HCT116 (cell line): ENCODE measurements around the gene TBCD. TPM values are rescaled to one million over a fixed set of nuclear protein-coding genes. Genes with fewer than 3 reads are reported as not detected.

Source experiments
- ATAC-seq: fragments of 200-7000 bp; cut with Tn5 transposase; 2 replicates; pipeline ENCODE4 v1.9.1; 2020; ENCODE audit warnings: mild to moderate bottlenecking, moderate library complexity
- BruUV-seq: library from RNA; stranded (reverse); fragments of 400-500 nt; replicated peaks from 2 replicates; lab custom pipeline; 2021; lab: Mats Ljungman, UMichigan
- CTCF ChIA-PET: fragments of 300-600 bp; sonication (Branson Sonifier 250); formaldehyde crosslinking; loops from one replicate; lab custom pipeline; 2021; ENCODE audit warnings: antibody characterized with exemption; lab: Charles Lee
- POLR2A ChIA-PET: fragments of 300-600, 350-600 bp; sonication (Branson Sonifier 250); formaldehyde crosslinking; loops from one replicate; lab custom pipeline; 2021; ENCODE audit warnings: antibody characterized with exemption; lab: Charles Lee
- RAD21 ChIA-PET, 2 experiments: fragments of 300-600 bp; sonication (Branson Sonifier 250); formaldehyde crosslinking; loops; one replicate each; lab custom pipeline; 2023; ENCODE audit warnings: low total read pairs in 2 of 2; ENCODE audit not compliant: uncharacterized antibody in 2 of 2, unreplicated experiment in 2 of 2, low non-redundant PET in 1 of 2; lab: Charles Lee
- DNase-seq: peaks from one replicate; pipeline ENCODE4 v3.0.0-alpha.2; 2010; ENCODE audit warnings: low read depth, low spot score
- H2AFZ ChIP-seq: fragments of 200-600 bp; shearing (Covaris generic), sonication (generic); 2 replicates; pipeline ENCODE4 v1.6.1; 2017; ENCODE audit warnings: low read depth, mixed run types, mixed read lengths, antibody characterized with exemption, low read length; ENCODE audit not compliant: poor library complexity, severe bottlenecking
- H3K27ac ChIP-seq: 2 replicates; pipeline ENCODE4 v1.5.1; 2012; ENCODE audit warnings: low read depth, low read length
- H3K27me3 ChIP-seq: fragments of 200-600 bp; sonication (generic); 2 replicates; pipeline ENCODE4 v1.6.1; 2016; ENCODE audit warnings: mixed run types, low read length, mixed read lengths; ENCODE audit not compliant: insufficient read depth
- H3K36me3 ChIP-seq, 2 experiments: fragments of 200-500 bp in 1 of 2; fragments of 200-600 bp in 1 of 2; sonication (Bioruptor generic) in 1 of 2; sonication (generic) in 1 of 2; 2 replicates each; pipeline versions ENCODE4 v1.5.1 to v1.6.1; 2014 to 2016; ENCODE audit warnings: low read length in 2 of 2, inconsistent platforms in 1 of 2, mixed read lengths in 1 of 2, mixed run types in 1 of 2; ENCODE audit not compliant: insufficient read depth in 2 of 2, control insufficient read depth in 1 of 2
- H3K4me1 ChIP-seq, 2 experiments: fragments of 200-600 bp in 1 of 2; sonication (generic) in 1 of 2; 2 replicates each; pipeline versions ENCODE4 v1.5.1 to v1.6.1; 2012 to 2017; ENCODE audit warnings: low read length in 2 of 2, inconsistent platforms in 1 of 2, mild to moderate bottlenecking in 1 of 2, mixed read lengths in 1 of 2, mixed run types in 1 of 2, moderate library complexity in 1 of 2; ENCODE audit not compliant: insufficient read depth in 2 of 2, control insufficient read depth in 1 of 2
- H3K4me2 ChIP-seq: fragments of 200-600 bp; sonication (generic); 2 replicates; pipeline ENCODE4 v1.6.1; 2017; ENCODE audit warnings: mixed run types, low read length, mixed read lengths
- H3K4me3 ChIP-seq, 2 experiments: fragments of 200-600 bp in 1 of 2; sonication (generic) in 1 of 2; replicated peaks in 1 of 2; 2 replicates each; pipeline ENCODE4 v1.5.1; 2011 to 2016; ENCODE audit warnings: low read length in 2 of 2, control low read depth in 1 of 2, low read depth in 1 of 2, mild to moderate bottlenecking in 1 of 2, mixed read lengths in 1 of 2, mixed run types in 1 of 2
- H3K79me2 ChIP-seq: fragments of 200-600 bp; sonication (generic); 2 replicates; pipeline ENCODE4 v1.6.1; 2017; ENCODE audit warnings: mild to moderate bottlenecking, mixed run types, low read length, moderate library complexity, mixed read lengths; ENCODE audit not compliant: insufficient read depth
- H3K9ac ChIP-seq: fragments of 200-600 bp; sonication (generic); 2 replicates; pipeline ENCODE4 v1.6.1; 2016; ENCODE audit warnings: low read length, mixed read lengths
- H3K9me2 ChIP-seq: fragments of 200-600 bp; sonication (generic), shearing (Covaris generic); 2 replicates; pipeline ENCODE4 v1.6.1; 2017; ENCODE audit warnings: mixed run types, mild to moderate bottlenecking, moderate library complexity; ENCODE audit not compliant: insufficient read depth
- H3K9me3 ChIP-seq, 2 experiments: fragments of 200-500 bp in 1 of 2; fragments of 200-600 bp in 1 of 2; sonication (Bioruptor generic) in 1 of 2; sonication (generic) in 1 of 2; 2 replicates each; pipeline ENCODE4 v1.6.1; 2014 to 2017; ENCODE audit warnings: low read length in 2 of 2, mixed read lengths in 2 of 2, inconsistent platforms in 1 of 2, low read depth in 1 of 2, mild to moderate bottlenecking in 1 of 2, mixed run types in 1 of 2, moderate library complexity in 1 of 2; ENCODE audit not compliant: control insufficient read depth in 1 of 2, insufficient read depth in 1 of 2
- H4K20me1 ChIP-seq: fragments of 200-600 bp; sonication (generic), shearing (Covaris generic); 2 replicates; pipeline ENCODE4 v1.6.1; 2017; ENCODE audit warnings: mixed run types, mild to moderate bottlenecking, moderate library complexity; ENCODE audit not compliant: insufficient read depth
- CEBPB ChIP-seq: IDR thresholded peaks from 2 replicates; pipeline ENCODE4 v1.6.1; 2012; ENCODE audit warnings: low read depth
- ELF1 ChIP-seq: IDR thresholded peaks from 2 replicates; pipeline ENCODE4 v1.6.1; 2012; ENCODE audit warnings: low read depth, borderline replicate concordance
- EZH2 ChIP-seq: fragments of 200-600 bp; sonication (generic); IDR thresholded peaks from 2 replicates; pipeline ENCODE4 v1.6.1; 2017; ENCODE audit warnings: antibody characterized with exemption, mixed run types
- EZH2phosphoT487 ChIP-seq: fragments of 200-600 bp; IDR thresholded peaks from 2 replicates; pipeline ENCODE4 v1.6.1; 2018; ENCODE audit warnings: antibody characterized with exemption, borderline replicate concordance
- JUND ChIP-seq: IDR thresholded peaks from 2 replicates; pipeline ENCODE4 v1.6.1; 2012
- POLR2A ChIP-seq: IDR thresholded peaks from 2 replicates; pipeline ENCODE4 v1.7.0; 2011; ENCODE audit warnings: borderline replicate concordance; ENCODE audit not compliant: insufficient read depth, insufficient read length; ENCODE audit errors: extremely low read depth
- SIN3A ChIP-seq: IDR thresholded peaks from 2 replicates; pipeline ENCODE4 v1.6.1; 2012; ENCODE audit warnings: low read depth
- SP1 ChIP-seq: IDR thresholded peaks from 2 replicates; pipeline ENCODE4 v1.6.1; 2012; ENCODE audit warnings: low read depth
- YY1 ChIP-seq: IDR thresholded peaks from 2 replicates; pipeline ENCODE4 v1.6.1; 2011; ENCODE audit warnings: low read length, low read depth, moderate library complexity, mild to moderate bottlenecking; ENCODE audit not compliant: insufficient replicate concordance; ENCODE audit errors: extremely low read depth
- ZFX ChIP-seq: fragments of 450-650 bp; IDR thresholded peaks from 2 replicates; pipeline ENCODE4 v1.6.1; 2017
- intact Hi-C: fragments of 100-400 bp; cut with micrococcal nuclease; formaldehyde crosslinking; loops from 2 replicates; pipeline ENCODE4 v1.10.0; 2022
- total RNA-seq: library from RNA; stranded (reverse); gene quantifications from one replicate; pipeline ENCODE4 v1.2.1, GENCODE V29; 2021; ENCODE audit not compliant: unreplicated experiment
- TF ChIP-seq, protein P1 (sequence below): IDR thresholded peaks from 2 replicates; pipeline ENCODE4 v1.6.1; 2012
- TF ChIP-seq, protein P2 (sequence below): IDR thresholded peaks from 2 replicates; pipeline ENCODE4 v1.6.1; 2012; ENCODE audit warnings: low read depth
- TF ChIP-seq, protein P3 (sequence below): IDR thresholded peaks from 2 replicates; pipeline ENCODE4 v1.6.1; 2011; ENCODE audit warnings: mild to moderate bottlenecking, low read length, moderate library complexity; ENCODE audit not compliant: insufficient replicate concordance; ENCODE audit errors: extremely low read depth

The TBCD gene
- total RNA-seq, 1 experiment from 2014 or later, result 152 TPM

DNA sequence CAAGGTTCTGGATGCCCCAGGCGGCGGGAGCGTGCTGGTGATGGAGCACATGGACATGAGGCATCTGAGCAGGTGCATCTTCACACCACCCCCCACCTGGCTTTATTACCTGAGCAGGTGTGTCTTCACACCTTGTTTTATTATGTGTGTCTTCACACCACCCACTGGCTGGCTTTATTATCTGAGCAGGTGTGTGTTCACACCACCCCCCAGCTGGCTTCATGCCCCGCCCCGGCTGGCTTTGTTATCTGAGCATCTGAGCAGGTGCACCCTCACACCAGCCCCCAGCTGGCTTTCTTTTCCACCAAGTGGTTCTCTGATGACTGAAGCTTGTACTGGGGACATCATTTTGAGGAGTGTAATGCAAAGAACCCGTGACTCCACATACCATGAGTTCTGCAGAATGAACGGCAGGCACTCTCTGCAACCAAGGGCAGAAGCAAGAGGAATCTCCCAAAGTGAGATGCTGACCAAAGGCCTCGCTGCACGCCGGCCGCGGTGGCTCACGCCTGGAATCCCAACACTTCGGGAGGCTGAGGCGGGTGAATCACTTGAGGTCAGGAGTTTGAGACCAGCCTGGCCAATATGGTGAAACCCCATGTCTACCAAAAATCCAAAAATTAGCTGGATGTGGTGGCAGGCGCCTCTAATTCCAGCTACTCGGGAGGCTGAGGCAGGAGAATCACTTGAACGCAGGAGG, 32.7 kb upstream of the TBCD start:
- Histone ChIP-seq H3K79me2 (peaks cover 25% of the 10 kb centered on the region), H3K9me3 (no peaks in the 10 kb centered on the region; a peak in 1 of 4 replicates), H3K36me3 (peaks cover 11 to 39% of the 10 kb centered on the region in 2 experiments), H3K4me3 (no peak overlapping the region), H3K9me2 (no peaks in the 10 kb centered on the region), H3K27ac (no peak overlapping the region), H3K4me2 (no peak overlapping the region), H4K20me1 (no peaks in the 10 kb centered on the region), H3K4me1 (peaks cover 7 to 12% of the 10 kb centered on the region in 2 experiments; a peak in 3 of 4 replicates), H2AFZ (no peak overlapping the region), H3K9ac (no peak overlapping the region), H3K27me3 (no peaks in the 10 kb centered on the region)
- ChIA-PET POLR2A (no interaction called here), RAD21 (no interaction called here), CTCF (no interaction called here)
- BruUV-seq, result no TSS peak
- no peak for DNase-seq
- ATAC-seq, result no peak
- TF ChIP-seq SP1, result no peak
- no peak for TF ChIP-seq EZH2
- TF ChIP-seq, protein P1, sequence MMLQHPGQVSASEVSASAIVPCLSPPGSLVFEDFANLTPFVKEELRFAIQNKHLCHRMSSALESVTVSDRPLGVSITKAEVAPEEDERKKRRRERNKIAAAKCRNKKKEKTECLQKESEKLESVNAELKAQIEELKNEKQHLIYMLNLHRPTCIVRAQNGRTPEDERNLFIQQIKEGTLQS, result no peak
- TF ChIP-seq CEBPB, result no peak
- TF ChIP-seq, protein P2, sequence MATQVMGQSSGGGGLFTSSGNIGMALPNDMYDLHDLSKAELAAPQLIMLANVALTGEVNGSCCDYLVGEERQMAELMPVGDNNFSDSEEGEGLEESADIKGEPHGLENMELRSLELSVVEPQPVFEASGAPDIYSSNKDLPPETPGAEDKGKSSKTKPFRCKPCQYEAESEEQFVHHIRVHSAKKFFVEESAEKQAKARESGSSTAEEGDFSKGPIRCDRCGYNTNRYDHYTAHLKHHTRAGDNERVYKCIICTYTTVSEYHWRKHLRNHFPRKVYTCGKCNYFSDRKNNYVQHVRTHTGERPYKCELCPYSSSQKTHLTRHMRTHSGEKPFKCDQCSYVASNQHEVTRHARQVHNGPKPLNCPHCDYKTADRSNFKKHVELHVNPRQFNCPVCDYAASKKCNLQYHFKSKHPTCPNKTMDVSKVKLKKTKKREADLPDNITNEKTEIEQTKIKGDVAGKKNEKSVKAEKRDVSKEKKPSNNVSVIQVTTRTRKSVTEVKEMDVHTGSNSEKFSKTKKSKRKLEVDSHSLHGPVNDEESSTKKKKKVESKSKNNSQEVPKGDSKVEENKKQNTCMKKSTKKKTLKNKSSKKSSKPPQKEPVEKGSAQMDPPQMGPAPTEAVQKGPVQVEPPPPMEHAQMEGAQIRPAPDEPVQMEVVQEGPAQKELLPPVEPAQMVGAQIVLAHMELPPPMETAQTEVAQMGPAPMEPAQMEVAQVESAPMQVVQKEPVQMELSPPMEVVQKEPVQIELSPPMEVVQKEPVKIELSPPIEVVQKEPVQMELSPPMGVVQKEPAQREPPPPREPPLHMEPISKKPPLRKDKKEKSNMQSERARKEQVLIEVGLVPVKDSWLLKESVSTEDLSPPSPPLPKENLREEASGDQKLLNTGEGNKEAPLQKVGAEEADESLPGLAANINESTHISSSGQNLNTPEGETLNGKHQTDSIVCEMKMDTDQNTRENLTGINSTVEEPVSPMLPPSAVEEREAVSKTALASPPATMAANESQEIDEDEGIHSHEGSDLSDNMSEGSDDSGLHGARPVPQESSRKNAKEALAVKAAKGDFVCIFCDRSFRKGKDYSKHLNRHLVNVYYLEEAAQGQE, result no peak
- no peak for TF ChIP-seq YY1
- no peak for TF ChIP-seq ELF1
- no peak for TF ChIP-seq JUND
- no peak for TF ChIP-seq ZFX
- TF ChIP-seq POLR2A, result no peak
- TF ChIP-seq SIN3A, result no peak
- TF ChIP-seq, protein P3, sequence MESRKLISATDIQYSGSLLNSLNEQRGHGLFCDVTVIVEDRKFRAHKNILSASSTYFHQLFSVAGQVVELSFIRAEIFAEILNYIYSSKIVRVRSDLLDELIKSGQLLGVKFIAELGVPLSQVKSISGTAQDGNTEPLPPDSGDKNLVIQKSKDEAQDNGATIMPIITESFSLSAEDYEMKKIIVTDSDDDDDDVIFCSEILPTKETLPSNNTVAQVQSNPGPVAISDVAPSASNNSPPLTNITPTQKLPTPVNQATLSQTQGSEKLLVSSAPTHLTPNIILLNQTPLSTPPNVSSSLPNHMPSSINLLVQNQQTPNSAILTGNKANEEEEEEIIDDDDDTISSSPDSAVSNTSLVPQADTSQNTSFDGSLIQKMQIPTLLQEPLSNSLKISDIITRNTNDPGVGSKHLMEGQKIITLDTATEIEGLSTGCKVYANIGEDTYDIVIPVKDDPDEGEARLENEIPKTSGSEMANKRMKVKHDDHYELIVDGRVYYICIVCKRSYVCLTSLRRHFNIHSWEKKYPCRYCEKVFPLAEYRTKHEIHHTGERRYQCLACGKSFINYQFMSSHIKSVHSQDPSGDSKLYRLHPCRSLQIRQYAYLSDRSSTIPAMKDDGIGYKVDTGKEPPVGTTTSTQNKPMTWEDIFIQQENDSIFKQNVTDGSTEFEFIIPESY, result no peak
- TF ChIP-seq EZH2phosphoT487, result no peak
- intact Hi-C loops, result loop anchor here (5.0 kb wide), 1 partner anchor 33 kb away; the partner anchor contains the start of gene TBCD
